NCI-H345 (cell line): Measurements from ENCODE around the gene PRKN.

Experiments
- DNase-seq: peaks from one replicate; lab custom pipeline; 2025; lab: John Stamatoyannopoulos, UW

Gene PRKN

DNA sequence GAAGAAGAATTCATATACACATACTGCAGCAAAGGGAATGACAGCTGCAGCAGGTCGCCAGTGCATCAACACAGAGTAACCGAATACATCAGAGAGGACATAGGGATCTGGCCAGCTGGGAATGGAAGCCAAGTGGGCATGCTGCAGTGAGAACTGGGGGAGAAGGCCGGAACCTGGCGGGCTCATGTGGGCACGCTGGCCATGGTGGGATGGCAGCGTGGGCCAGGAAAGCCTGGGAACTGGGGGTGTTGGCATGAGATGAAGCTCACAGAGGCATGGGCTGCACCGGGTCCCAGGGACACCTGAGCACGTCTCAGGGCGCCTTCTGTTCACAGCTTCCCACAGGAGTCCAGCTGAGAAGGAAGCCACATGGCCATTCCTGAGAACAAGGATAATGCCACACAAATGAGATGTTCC, 1314.2 kb downstream of the PRKN start:
- DNase-seq = no peak

DNA sequence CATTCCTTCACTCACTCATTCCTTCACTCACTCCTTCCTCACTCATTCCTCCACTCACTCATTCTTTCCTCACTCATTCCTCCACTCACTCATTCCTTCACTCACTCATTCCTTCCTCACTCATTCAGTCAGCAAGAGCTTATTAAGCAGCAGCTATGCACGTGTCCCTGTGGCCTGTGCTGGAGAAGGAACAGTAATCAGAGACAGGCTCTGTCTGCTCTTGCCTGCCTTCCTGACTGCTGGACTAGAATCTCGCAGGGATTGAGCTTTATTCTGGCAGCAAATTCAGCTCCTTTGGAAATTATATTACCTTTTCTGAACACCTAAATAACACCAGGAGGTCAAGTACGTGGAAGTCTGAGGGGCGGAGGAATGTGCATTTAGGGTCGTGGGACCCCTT, 1314.8 kb downstream of the PRKN start:
- DNase-seq = no peak

DNA sequence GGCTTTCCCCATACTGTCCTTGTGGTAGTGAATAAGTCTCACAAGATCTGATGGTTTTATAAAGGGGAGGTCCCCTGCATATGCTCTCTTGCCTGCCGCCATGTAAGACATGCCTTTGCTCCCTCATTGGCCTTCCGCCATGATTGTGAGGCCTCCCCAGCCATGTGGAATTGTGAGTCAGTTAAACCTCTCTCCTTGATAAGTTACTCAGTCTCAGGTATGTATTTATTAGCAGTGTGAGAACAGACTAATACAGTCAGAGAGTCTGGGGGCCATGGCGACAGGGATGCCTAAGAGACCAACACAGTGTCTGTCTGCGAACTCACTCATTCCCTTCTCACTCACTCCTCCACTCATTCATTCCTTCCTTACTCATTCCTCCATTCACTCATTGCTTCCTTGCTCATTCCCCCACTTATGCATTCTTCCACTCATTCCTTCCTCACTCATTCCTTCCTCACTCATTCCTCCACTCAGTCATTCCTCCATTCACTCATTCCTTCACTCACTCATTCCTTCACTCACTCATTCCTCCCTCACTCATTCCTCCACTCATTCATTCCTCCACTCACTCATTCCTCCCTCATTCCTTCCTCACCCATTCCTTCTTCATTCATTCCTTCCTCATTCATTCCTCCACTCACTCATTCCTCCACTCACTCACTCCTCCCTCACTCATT, 1316.2 kb downstream of the PRKN start:
- no peak for DNase-seq

DNA sequence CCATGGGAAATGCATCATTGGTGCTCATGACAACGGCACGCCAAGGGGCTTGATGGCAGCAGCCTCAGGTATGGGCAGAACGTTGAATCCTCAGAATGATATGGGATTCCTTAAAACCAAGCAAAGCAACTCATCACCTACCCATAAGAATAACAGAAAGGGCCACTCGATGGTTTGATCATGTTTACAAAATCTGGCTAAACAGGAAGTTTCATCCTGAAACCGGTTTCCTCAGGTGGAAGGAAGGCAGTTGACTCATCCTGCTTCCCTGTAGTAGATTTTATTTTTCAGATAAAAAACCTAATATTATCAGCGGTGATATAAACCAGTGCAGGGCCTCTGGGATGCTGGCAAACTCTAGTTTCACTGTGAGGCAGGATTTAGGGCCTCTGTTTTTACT, 1316.8 kb downstream of the PRKN start:
- no peak for DNase-seq

DNA sequence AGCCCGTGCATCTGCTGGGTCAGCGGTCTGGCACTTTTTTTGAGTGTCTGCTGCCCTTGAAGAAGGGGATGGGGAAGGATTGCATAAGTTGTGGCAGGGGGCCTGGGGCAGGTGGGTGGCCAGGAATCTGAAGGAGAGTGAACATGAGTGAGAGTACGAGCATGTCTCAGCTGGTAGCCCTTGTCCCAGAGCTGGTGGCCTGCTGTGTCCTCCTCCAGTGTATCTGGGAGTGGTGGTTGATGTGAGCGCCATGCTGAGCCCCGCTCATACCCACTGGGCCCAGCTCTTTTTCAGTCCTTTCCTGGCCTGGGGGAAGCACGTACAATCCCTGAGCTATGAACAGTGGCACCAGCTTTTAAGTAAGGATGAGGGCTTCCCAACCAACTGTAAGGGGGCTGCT, 1317.5 kb downstream of the PRKN start:
- DNase-seq = no peak

DNA sequence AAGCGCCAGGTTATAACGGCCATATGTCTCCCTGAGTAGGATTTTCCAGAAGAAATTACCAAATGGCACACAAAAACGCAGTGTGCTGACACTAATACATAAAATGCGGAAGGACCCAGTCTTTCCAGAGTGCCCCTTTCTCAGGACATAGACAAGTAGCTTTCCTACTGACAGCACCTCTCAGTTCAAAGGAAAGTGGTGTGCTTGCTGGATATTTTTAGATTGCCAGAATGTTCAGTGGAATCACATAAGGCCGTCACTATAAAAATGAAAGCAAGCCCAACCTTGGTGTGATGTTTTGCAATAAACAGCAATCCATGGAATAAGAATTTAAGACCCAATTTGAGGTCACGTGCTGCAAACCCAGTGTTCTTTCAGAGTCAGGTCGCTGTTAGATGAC, 1318.2 kb downstream of the PRKN start:
- DNase-seq = no peak

DNA sequence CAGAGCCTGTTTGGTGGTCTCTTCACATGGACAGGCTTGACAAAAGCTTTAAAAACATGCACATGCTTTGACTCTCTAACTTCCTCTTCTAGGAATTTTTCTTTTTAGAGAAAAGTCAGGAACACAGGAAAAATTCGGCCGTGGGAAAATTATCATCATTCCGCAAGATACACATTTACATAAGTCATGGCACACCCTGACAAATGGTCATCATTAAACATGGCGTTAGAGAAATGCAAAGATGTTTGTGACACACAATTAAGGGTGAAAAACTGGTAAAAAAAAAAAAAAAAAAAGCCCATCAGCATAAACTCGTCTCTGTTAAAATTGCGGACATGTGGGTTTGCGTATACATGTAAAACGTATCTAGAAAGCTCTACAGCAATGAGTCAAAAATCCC, 1319.5 kb downstream of the PRKN start:
- DNase-seq = no peak

DNA sequence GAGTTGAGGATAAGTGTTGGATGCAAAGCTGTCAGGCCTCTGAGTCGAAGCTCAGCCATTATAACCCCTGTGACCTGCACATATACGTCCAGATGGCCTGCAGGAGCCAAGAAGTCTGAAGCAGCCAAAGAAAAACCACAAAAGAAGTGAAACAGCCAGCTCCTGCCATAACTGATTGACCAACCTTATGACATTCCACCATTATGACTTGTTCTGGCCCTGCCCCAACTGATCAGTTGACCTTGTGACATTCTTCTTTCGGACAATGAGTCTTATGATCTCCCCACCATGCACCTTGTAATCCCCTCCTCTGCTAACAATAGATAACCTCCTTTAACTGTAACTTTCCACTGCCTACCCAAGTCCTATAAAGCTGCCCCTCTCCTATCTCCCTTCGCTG, 1320.0 kb downstream of the PRKN start:
- DNase-seq = no peak

DNA sequence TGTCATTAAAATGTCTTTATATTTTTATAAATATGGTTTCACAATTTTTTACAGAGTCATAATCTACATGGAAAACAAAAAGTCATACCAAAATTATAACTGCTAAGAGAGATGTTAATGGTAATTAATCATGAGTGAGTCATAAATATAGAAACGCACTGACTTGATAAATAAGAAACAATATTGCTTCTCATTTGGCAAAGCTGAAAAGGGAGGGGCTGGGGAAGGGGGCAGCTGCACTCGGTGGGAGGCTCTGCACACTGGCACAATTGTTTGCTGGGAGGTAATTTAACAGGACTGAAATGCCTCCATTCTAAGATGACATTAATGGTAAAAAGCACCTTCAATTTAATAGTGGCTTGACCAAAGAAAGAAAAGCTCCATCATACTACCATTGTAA, 1320.5 kb downstream of the PRKN start:
- DNase-seq = no peak

DNA sequence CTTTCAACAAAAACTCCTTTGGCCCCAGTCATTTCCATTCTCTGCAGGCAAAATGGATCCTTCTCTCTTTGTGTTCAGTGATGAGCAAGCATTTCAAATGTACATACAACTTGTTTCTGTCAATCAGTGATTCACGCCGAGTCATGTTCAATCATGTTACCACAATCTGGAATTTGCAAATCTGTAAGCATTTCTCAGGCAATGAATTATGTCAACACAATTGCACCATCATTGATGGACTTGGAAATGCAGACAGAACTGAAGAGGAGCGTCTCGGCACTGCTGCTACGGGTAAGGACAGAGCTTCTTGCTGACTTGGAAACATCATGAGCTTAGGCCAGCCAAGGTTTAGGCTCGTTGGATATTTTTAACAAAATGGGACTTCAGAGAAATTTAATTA, 1320.9 kb downstream of the PRKN start:
- no peak for DNase-seq

DNA sequence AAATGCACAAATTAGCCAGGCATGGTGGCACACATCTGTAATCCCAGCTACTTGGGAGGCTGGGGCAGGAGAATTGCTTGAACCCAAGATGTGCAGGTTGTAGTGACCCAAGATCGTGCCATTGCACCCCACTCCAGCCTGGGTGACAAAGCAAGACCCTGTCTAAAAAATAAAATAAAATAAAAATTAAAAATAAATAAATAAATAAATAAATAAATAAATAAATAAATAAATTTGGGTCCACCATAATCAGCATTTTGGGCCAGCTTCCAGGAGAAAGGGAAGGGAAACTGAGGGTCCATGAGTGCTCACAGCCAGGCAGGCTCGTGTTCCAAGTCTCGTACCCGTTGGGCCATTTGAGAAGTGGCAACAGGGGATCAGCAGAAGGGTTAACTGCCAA, 1322.1 kb downstream of the PRKN start:
- DNase-seq = no peak

DNA sequence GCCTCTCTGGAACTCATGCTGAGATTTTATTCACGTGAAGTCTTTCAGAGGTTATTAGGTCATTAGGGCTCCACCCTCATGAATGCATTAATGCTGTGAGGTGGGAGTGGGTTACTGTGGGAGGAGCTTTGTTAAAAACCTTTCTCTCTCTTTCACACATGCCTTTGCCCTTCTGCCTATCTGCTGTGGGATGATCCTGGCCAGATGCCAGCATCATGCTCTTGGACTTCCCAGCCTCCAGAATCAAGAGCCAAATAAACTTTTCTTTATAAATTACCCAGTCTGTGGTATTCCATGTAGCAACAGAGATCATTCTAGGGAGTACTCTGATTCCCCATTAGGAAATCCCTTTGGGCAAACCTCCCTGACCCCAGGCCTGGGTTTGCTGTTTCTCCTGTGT, 1323.8 kb downstream of the PRKN start:
- DNase-seq = no peak

DNA sequence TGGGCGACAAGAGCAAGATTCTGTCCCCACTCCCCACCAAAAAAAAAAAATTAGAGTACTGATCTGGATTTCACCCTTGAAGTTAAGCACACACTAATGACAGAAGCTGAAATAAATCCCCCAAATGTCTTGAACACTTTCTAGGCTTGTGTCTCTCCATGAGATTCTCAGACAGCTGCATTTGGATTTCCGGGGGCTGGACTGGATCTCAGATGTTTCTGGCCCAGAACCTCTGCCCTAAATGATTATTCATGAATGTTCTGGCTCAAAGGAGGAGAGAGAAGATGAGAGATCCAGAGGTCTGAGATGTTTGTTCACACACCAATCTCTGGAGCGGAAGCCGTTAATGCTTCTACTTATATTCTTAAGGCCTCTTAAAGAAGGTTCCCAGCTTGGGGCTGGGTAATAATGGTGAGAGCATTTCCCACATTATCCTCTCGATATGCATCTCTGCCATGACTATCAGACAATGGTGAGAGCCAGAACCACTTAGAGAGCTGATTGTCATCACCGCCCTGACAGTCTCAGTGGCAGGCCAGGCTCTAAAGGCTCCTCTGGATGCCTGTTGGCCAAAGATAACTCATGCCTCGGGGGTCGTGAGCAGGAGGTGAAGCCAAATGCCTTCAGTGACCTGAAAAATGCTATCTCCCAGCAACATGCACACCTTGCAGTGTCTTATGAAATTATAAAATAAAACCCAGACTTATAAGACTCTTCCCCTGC, 1325.8 kb downstream of the PRKN start:
- DNase-seq = no peak

DNA sequence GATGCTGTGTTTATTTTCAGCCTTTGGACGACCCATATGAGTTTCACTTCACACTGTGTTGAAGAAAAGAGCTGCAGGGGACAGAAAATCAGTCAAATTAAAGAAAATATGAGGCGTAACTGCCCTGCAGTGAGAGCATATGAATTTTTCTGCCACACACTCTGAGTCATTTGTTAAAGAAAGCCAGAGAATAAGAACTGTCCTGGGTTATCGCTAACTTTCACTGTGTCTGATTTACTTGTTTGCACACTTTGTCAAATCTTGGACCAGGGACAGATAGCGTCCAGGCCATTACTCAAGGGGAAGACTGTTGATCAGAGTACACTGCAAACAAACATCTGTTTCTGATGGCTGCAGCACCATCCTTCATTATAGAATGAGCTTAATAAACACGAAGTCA, 1326.9 kb downstream of the PRKN start:
- no peak for DNase-seq

DNA sequence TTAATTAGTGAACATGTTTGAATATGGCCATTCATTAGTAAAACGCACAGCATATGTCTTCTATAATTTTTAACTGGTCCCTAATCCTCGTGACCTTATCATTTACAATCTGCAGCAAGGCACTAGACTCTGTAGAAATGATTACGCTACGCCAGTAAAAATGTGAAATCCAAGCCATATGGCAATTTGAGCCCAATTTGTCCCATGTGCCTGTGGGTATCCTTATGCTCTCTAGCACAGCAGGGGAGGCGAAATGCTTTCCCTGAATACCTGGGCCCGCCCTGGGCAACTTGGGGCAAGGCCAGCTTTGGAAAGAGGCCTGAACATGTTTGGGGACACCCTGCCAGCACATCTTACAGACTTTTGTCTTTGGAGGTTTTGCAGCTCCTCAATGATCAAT, 1331.0 kb downstream of the PRKN start:
- no peak for DNase-seq

DNA sequence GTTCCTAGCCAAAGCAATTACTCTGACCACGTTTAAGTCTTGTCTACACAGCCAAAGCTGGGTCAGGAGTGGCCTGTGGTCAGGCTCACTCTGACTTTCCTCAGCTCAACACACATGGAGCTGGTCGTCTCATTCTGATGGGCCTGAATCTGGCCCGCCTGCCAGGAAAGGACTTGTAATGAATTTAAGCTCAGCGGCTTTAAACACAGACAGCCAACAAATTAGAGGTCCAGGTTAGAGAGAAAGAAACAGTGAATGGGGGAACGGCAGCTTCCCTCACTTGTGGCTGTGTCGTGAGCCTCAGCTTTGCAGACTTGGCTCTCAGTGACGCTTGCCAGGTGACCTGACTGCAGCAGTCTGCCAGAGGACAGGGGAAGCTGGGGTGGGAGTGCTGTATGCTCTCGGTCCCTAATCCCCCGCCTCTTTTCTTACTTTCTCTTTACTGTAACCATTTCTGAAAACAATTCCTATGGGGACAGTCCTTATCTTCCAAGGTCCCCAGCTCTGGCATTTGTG, 1331.8 kb downstream of the PRKN start:
- no peak for DNase-seq

DNA sequence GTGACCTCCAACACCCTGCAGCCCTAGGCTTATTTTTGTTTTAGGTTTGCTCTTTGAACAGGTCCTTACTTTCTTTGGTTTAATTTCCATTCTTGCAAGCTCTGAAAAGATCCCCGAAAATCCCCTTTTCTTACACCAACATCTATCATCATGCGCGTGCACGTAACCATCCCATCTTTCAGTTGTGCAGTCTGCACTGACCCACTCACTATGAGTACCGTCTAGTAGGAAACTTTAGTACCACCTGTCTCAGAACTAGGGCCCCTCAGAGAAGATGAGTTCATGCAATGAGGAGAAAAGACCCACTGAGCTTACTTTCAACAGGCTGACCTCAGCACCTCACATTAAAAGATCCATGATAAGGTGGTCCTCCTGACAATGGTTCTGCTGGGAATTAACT, 1333.1 kb downstream of the PRKN start:
- DNase-seq = no peak

DNA sequence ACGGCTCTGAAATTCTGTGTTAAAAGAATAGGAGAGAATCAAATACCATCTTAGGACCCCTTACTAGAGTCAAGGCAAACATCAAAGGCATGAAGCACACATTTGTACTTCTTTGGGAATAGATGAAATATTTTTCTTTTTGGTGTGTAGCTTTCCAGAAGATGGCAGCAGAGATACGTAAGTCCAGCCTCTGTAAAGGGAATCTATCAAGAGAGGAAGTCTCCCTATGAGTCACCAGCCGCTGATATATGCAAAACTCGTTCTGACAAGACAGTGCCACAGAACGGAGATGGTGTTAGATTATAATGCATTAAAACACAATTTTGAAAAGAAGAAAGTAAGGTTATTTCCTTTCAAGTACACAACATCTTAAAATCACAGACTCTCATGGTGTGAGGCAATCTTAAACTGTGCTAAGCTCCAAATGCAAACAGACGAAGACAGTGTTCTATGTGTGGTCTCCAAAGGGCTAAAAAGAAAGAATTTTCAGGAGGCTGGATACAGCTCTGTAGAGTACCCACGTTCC, 1333.7 kb downstream of the PRKN start:
- DNase-seq = peak; percentile 60

DNA sequence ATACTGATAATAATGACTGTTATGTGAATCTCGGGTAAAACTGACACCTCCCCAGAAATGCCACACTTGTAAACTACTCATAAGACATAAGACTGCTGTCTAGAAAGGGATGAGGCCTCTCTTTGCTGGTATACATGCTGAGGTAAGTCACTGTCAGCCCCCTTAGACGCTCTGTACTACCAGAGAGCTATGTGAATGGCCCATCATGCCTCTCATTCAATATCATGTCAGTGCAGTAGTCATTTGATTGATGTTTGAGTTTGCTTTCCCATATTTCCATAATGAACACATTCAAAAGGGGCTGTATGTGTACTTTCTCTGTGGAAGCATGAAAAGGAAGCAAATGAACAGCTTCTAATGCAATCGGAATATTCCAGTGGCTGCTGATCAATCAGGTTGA, 1334.3 kb downstream of the PRKN start:
- DNase-seq = no peak

DNA sequence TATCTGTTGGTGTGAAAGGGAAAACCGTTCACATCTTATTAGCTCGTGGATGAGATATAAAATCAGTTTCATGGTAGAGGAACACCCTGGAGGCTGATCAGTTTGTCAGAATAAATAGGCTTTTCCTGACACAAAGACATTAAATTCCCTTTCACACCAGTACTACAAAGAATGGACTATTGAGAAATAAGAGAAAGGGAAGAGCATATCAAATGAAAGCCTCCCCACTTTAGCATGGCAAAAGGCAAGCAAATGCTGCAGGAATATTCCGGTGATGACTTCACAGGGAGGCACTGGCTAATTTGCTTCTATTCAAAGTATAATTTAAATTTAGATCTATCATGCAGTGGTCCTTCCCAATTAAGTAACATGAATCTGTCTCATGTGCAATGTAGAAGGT, 1337.8 kb downstream of the PRKN start:
- DNase-seq = no peak

DNA sequence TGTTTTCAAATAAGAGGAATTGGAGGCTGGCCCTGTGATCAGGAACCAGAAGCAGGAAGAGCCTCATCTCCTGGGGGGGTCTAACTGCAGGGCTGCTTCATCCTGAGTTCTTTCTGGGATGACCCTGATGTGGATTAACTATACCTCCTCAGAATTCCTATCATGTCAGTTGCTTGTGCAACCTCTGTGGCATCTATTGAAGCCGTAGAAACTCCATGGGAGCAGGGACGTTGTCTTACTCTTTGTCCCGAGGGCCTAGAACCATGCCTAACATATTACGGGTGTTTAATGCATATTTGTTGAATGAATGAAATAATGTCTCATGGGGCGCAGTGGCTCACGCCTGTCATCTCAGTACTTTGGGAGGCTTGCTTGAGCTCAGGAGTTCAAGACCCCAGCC, 1343.6 kb downstream of the PRKN start:
- no peak for DNase-seq

DNA sequence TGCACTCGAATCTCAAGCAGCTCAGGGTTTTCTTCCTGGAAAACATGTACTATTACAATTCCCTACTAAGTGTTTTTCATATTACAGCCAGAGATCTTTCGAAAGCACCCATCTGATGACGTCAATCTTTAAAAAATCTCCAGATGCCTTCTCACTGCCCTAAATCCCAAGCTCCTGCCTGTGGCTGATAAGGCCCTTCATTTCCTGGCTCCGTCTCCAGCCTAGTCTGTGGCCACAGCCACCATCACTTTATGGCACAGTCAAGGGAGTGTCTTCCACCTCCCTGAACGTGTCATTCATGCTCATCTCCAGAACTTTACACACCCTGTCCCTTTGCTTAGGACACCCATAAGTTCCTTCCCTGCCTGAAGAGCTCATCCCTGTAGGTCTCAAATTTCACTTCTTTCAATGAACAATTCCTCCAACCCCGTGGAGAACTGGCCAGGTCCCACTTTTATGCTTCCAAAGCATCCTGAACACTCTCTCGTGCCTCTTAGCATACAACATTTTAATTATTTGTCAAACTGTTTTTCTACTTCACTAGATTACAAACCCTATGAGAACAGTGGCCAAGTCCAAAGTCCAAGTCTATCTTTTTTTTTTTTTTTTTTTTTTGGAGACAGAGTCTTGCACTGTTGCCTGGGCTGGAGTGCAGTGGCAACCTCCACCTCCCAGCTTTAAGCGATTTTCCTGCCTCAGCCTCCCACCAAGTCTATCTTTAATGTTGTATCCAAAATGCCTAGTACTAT, 1347.6 kb downstream of the PRKN start:
- no peak for DNase-seq

DNA sequence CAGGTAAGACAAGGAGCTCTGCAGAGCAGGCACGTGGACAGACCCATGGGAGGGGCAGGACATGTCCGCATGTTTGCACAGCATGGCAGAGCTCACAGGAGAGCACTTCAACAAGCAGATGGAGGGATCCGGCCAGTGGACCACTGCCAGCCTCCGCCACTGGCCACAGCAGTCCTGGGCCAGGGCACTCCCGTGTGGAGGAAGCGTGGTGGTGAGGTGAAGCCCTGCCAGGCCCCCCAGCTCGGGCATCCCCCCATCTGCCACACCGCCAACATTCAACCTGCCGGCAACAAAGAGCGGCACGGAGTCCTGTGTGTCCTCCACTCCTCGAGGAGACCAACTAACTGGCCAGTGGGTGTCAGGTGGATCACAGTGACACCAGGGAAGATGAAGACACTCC, 1349.5 kb downstream of the PRKN start:
- DNase-seq = no peak
